Tibial nerve (tissue), 4 donors: ENCODE results near the gene RPL19. TPM values are rescaled to one million over a fixed set of nuclear protein-coding genes. Genes with fewer than 3 reads are reported as not detected.
"Not testable (repeated sequence)": the region's sequence is repeated elsewhere in the genome, so short reads cannot be mapped to it uniquely, and the experiment has no call there.

ENCODE experiments used
- DNase-seq, 2 donors: peaks; one replicate each; pipeline ENCODE4 v3.0.0-alpha.2; 2019; ENCODE audit warnings: low spot score in 2 of 2
- H3K27ac ChIP-seq, 4 donors: fragments of 200-600 bp; sonication (generic) in 3 of 4; one replicate each; pipeline ENCODE4 v1.5.1; 2017 to 2019; ENCODE audit warnings: mild to moderate bottlenecking in 1 of 4
- H3K27me3 ChIP-seq, 2 donors: fragments of 200-600 bp; sonication (generic) in 1 of 2; one replicate each; pipeline versions ENCODE4 v1.5.1 to v1.6.0; 2017 to 2019
- H3K36me3 ChIP-seq, 3 donors: fragments of 200-600 bp; sonication (generic); one replicate each; pipeline ENCODE4 v1.5.1; 2018 to 2019
- H3K4me1 ChIP-seq, 4 donors: fragments of 200-600 bp; sonication (generic) in 3 of 4; one replicate each; pipeline ENCODE4 v1.5.1; 2017 to 2019
- H3K4me3 ChIP-seq, 4 donors: fragments of 200-600 bp; sonication (generic) in 3 of 4; one replicate each; pipeline ENCODE4 v1.5.1; 2017 to 2019; ENCODE audit warnings: mild to moderate bottlenecking in 1 of 4, moderate library complexity in 1 of 4
- H3K9me3 ChIP-seq, 4 donors: fragments of 200-600 bp; sonication (generic) in 3 of 4; one replicate each; pipeline ENCODE4 v1.5.1; 2017 to 2019
- EP300 ChIP-seq, 2 donors: sonication (generic); formaldehyde crosslinking; IDR thresholded peaks; one replicate each; pipeline ENCODE4 v1.6.1; 2017; ENCODE audit warnings: antibody characterized with exemption in 2 of 2, mild to moderate bottlenecking in 1 of 2
- POLR2A ChIP-seq, 2 donors: fragments of 450-650 bp; IDR thresholded peaks; one replicate each; pipeline ENCODE4 v1.6.1; 2017; ENCODE audit warnings: antibody characterized with exemption in 2 of 2, mild to moderate bottlenecking in 2 of 2, moderate library complexity in 2 of 2
- WGBS, 2 donors: methylation state at CpG; one replicate each; pipeline ENCODE4 v1.1.5; 2018; 5-methylcytosine and 5-hydroxymethylcytosine counted together
- total RNA-seq, 4 donors: library from RNA; depleted of rRNA; stranded (reverse); fragments of >200 nt; gene quantifications; one replicate each; pipeline ENCODE4 v1.1.0, GENCODE V29; 2016
- TF ChIP-seq, protein P1 (sequence below), 5 experiments: fragments of 200-600 bp in 3 of 5; fragments of 450-650 bp in 2 of 5; sonication (generic) in 3 of 5; IDR thresholded peaks; one replicate each; pipeline ENCODE4 v1.5.1; 2016 to 2019; ENCODE audit warnings: antibody characterized with exemption in 5 of 5, mild to moderate bottlenecking in 3 of 5, moderate library complexity in 2 of 5

Gene RPL19
- total RNA-seq, 4 donors from 2014 or later, result 2,381 to 3,486 (median 2,809) TPM

GRCh38 chr17:39244016-39244599 lies 44.0 kb downstream of the RPL19 start:
- no peaks in the 10 kb centered on the region for H3K9me3 ChIP-seq
- WGBS, 2 donors, result 36% methylated on average over 11 of the region's 11 CpGs
- H3K4me1 ChIP-seq, result peaks cover 0 to 8% (median 2%) of the 10 kb centered on the region in 4 donors
- no peak overlapping the region for H3K27ac ChIP-seq
- no peak for DNase-seq
- TF ChIP-seq EP300 (IDR thresholded peaks at IDR 0.05) (no peak), POLR2A (IDR thresholded peaks at IDR 0.05) (no peak)
- TF ChIP-seq, protein P1, sequence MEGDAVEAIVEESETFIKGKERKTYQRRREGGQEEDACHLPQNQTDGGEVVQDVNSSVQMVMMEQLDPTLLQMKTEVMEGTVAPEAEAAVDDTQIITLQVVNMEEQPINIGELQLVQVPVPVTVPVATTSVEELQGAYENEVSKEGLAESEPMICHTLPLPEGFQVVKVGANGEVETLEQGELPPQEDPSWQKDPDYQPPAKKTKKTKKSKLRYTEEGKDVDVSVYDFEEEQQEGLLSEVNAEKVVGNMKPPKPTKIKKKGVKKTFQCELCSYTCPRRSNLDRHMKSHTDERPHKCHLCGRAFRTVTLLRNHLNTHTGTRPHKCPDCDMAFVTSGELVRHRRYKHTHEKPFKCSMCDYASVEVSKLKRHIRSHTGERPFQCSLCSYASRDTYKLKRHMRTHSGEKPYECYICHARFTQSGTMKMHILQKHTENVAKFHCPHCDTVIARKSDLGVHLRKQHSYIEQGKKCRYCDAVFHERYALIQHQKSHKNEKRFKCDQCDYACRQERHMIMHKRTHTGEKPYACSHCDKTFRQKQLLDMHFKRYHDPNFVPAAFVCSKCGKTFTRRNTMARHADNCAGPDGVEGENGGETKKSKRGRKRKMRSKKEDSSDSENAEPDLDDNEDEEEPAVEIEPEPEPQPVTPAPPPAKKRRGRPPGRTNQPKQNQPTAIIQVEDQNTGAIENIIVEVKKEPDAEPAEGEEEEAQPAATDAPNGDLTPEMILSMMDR (IDR thresholded peaks at IDR 0.05), result no peak
- H3K36me3 ChIP-seq, result no peaks in the 10 kb centered on the region
- H3K27me3 ChIP-seq, result peaks cover 0 to 11% of the 10 kb centered on the region in 2 donors
- H3K4me3 ChIP-seq, result no peak overlapping the region

GRCh38 chr17:39244600-39245570 lies 44.8 kb downstream of the RPL19 start:
- peak; percentile 87 to 96 for DNase-seq
- H3K27ac ChIP-seq, result no peak overlapping the region

DNA sequence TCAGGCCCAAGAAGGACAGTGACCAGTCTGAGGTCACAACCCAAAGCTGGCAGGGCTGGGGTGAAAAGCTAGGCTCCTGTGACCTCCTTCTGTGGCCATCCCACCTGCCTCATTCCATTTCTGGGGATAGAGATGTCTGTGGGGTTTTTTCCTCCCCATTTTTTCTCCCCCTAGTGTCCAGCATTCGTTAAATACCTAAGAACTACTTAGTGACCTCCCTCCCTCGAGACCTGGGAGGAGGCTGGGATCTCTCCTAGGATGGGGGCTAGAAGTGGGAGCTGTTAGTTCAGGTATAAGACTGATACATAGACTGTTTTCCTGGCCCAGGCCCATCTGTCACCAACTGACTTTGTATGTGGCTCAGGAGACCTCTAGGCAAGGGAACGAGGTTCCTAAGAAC lies 46.2 kb downstream of the RPL19 start:
- H3K4me3 ChIP-seq, result no peak overlapping the region
- no peak for DNase-seq
- 53 to 62% methylated on average over 3 of the region's 3 CpGs for WGBS, 2 donors

More at GRCh38 chr17:39244600-39245570, 44.8 kb downstream of the RPL19 start:
- Histone ChIP-seq H3K27me3 (peaks cover 0 to 3% of the 10 kb centered on the region in 2 donors), H3K9me3 (no peaks in the 10 kb centered on the region), H3K36me3 (no peaks in the 10 kb centered on the region), H3K4me3 (no peak overlapping the region), H3K4me1 (peaks cover 0 to 8% (median 2%) of the 10 kb centered on the region in 4 donors)
- 41 to 47% methylated on average over 6 of the region's 6 CpGs for WGBS, 2 donors
- TF ChIP-seq POLR2A (IDR thresholded peaks at IDR 0.05) (no peak), EP300 (IDR thresholded peaks at IDR 0.05) (no peak)
- TF ChIP-seq, protein P1 (IDR thresholded peaks at IDR 0.05), result peak; percentile 88 to 95 (median 93)

GRCh38 chr17:39250076-39250475 lies 50.0 kb downstream of the RPL19 start:
- H3K4me1 ChIP-seq, H3K27ac ChIP-seq, H3K27me3 ChIP-seq, DNase-seq, H3K9me3 ChIP-seq, H3K4me3 ChIP-seq: not testable (repeated sequence)
- WGBS, 2 donors, result 94 to 96% methylated on average over 12 of the region's 12 CpGs
- peaks cover 0 to 40% (median 0%) of the 10 kb centered on the region in 3 donors for H3K36me3 ChIP-seq

More for the DNA sequence above, 46.2 kb downstream of the RPL19 start:
- Histone ChIP-seq H3K27me3 (peaks cover 0 to 2% of the 10 kb centered on the region in 2 donors), H3K27ac (no peak overlapping the region), H3K4me1 (peaks cover 0 to 8% (median 2%) of the 10 kb centered on the region in 4 donors), H3K36me3 (peaks cover 0 to 6% (median 0%) of the 10 kb centered on the region in 3 donors), H3K9me3 (no peaks in the 10 kb centered on the region)
- TF ChIP-seq EP300 (IDR thresholded peaks at IDR 0.05), result no peak
- TF ChIP-seq, protein P1 (IDR thresholded peaks at IDR 0.05), result no peak
- TF ChIP-seq POLR2A (IDR thresholded peaks at IDR 0.05), result no peak

GRCh38 chr17:39251997-39252396 lies 51.9 kb downstream of the RPL19 start:
- 40 to 51% methylated on average over 1 of the region's 1 CpG for WGBS, 2 donors
- H3K27ac ChIP-seq, result no peak overlapping the region
- H3K4me1 ChIP-seq, result no peaks in the 10 kb centered on the region
- H3K27me3 ChIP-seq, result no peaks in the 10 kb centered on the region
- no peak for DNase-seq
- no peak overlapping the region for H3K4me3 ChIP-seq
- no peaks in the 10 kb centered on the region for H3K9me3 ChIP-seq
- TF ChIP-seq POLR2A (IDR thresholded peaks at IDR 0.05) (no peak), EP300 (IDR thresholded peaks at IDR 0.05) (no peak)
- TF ChIP-seq, protein P1 (IDR thresholded peaks at IDR 0.05), result no peak
- peaks cover 0 to 50% (median 0%) of the 10 kb centered on the region in 3 donors for H3K36me3 ChIP-seq
